Measurements from ENCODE around the gene HTR2B.
"Not testable (repeated sequence)": the region's sequence is repeated elsewhere in the genome, so short reads cannot be mapped to it uniquely, and the experiment has no call there.

Gene HTR2B

GRCh38 chr2:231124838-231125568, at the start of gene HTR2B:
Gene HTR2B (minus strand): TSS chr2:231125042. CDS start chr2:231123764, 1,278 bp downstream.
- no peak for DNase-seq (ENCODE audit: low read depth in 2 of 2)

DNA sequence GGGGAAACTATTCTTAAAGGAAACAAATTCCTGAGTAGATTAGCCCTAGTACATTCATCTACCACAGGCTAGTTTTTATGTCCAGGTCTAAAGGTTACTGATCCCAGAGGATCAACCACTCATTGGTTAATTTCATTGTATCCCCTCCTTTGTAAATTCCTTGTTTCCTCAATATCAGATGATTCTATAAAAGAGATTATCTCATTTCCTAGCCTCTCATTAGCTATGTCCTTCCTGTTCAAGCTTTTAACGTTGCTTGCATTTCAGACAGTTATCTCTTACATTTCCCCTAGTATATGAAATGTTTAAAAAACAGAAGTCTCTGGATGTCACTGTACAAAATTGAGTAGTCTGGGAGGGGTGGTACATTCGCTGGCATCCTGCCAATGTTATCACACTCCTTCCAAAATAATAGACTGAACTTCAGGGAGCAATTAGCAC, 49.4 kb upstream of the HTR2B start:
- no peak for DNase-seq (ENCODE audit: low read depth in 2 of 2)

DNA sequence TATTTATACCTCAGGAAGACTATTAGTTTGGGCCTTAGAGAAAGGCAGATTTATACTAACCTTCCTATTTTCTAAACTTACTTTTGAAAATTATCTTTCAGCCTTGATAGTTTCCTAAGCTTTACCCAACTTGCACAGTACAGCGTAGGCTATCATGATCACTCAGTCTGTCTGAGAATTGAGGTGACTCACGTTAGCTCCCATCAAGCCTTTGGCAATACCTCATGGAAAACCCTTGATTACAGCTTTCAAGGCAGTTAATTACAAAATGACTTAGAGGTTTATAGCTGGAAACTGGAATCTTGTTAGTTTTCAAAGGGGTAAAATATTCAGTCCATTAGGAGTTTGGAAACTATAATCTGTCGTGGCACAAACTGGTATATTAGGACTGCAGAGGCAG, 47.2 kb upstream of the HTR2B start:
- no peak for DNase-seq (ENCODE audit: low read depth in 2 of 2)

DNA sequence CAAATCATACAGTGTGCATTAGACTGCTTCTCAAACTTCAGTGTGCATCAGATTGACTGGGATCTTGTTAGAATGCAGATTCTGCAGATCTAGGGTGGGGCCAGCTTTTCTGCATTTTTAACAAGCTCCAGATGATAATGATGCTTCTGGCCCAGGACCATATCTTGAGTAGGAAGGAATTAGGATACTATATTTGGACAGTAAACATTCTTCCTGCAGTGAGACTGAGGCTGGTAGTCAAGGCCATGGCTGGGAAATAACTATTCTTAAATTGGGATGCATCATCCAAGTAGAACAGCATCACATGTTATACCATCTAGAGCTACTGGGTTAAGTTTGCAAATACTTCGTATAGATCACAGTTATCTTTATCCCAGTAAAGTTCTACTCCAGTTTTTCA, 45.2 kb upstream of the HTR2B start:
- DNase-seq (ENCODE audit: low read depth in 2 of 2): no peak

GRCh38 chr2:231169488-231169887, 44.6 kb upstream of the HTR2B start:
- DNase-seq (ENCODE audit: low read depth in 2 of 2): no peak

DNA sequence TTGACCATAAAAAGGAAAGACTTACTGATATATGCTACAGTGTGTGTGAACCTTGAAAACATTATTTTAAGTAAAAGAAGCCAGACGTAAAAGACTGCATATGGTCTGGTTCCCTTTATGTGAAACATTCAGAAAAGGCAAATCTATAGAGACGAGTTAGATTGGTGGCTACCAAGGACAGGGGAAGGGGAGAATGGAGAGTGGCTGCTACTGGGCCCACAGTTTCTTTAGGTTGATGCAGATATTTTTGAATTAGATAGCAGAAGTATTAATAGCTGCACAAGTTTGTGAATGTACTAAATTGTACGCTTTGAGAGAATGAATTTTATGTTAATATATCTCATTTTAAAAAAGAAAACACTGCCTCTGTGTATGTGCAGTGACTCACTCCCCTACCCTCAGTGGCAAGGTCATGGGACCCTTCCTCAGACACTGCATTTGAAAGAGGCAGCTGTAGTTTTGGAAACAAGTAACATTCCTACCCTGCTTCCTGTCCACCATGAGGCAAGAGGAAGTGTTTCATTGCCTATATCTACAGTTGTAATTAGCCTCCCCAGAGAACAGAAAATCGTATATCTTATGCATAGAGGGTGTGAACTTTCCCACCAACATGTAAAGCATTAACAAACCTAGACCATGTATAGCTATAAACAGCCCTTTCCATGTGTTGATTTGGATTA, 43.8 kb upstream of the HTR2B start:
- DNase-seq (ENCODE audit: low read depth in 2 of 2): no peak

DNA sequence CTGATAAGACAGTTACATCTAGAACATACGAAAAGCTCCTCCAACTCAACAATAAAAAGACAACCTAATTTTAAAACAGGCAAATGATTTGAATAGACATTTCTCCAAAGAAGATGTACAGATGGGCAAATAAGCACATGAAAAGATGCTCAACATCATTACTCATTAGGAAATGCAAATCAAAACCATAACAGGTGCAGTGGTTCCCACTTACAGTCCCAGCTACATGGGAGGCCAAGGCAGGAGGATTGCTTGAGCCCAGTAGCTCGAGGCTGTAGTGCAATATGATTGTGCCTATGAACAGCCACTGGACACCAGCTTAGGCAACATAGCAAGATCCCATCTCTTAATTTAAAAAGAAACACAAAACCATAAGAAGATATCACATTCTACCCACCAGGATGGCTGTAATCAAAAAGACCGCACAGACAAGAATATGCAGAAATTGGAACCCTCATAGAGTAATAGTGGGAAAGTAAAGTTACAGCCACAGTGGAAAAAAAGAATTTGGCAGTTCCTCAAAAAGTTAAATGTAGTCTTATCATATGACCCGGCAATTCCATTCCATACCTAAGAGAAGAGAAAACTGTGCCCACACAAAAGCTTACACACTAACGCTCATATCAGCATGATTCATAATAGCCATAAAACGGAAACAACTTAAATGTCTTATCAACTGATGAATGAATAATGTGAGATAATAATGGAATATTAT, 43.1 kb upstream of the HTR2B start:
- no peak for DNase-seq (ENCODE audit: low read depth in 2 of 2)

DNA sequence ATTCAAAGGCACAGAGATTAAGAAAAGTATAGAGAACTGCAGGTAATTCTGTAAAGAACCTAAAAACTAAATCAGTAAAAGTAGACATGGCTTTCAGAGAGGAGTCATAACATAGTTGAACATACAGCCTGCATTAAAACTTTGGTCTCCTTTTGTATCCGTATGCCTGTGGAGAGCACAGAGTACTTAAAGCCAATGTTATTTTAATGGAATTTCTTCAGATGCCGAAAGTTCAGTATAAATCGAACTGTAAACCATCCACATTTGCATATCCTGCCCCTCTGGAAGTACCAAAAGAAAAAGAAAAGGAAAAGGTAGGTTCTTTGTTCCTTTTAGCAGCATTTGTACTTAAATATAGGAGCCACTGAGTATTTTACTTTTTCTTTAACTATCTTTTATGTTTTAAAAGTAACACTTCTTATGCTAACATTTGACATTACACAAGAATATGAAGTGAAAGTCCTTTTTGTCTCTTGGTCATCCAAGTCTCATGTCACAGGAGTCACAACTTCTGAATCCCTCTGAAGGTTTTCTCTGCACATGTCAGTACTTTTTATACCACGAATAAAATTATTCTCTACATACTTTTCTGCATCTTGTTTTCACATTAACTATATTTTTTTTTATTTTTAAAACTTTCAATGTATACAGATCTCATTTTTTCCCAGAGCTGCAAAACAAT, 38.7 kb upstream of the HTR2B start:
- no peak for DNase-seq (ENCODE audit: low read depth in 2 of 2)

DNA sequence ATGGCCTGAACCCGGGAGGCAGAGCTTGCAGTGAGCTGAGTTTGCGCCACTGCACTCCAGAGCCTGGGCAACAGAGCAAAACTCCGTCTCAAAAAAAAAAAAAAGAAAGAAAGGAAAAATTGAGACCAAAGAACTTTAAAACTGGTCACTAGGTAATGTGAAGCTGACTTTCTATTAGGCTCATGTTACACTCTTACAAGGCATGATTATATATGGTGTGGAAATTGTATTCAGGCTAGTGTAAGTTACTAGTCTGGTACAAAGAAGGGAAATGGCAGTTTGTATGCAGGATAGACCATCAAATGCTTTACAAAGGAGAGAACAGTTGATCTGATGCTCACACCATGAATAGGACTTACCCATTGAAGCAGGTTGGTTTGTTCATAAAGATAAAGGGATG, 38.2 kb upstream of the HTR2B start:
- no peak for DNase-seq (ENCODE audit: low read depth in 2 of 2)

- DNase-seq (ENCODE audit: low read depth in 2 of 2): no peak
Observed at GRCh38 chr2:231161877-231162329, 37.1 kb upstream of the HTR2B start.

- no peak for DNase-seq (ENCODE audit: low read depth in 2 of 2)
Observed at GRCh38 chr2:231161252-231161839, 36.5 kb upstream of the HTR2B start.

DNA sequence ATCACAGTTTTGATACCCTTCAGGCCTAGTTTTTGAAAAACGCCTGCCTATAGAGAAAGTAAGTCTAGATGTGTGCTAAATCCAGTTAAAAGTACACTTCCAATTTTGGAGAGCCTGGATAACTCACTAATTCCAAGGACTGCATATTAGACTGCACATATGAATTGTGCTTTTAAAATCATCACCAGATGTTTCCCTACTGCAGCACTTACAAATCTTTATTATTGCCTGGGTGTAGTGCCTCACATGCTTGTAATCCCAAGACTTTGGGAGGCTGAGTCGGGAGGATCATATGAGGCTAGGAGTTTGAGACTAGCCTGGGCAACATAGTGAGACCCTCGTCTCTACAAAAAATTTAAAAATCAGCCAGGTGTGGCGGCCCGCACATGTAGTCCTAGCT, 35.9 kb upstream of the HTR2B start:
- no peak for DNase-seq (ENCODE audit: low read depth in 2 of 2)

GRCh38 chr2:231159306-231159705, 34.5 kb upstream of the HTR2B start:
- DNase-seq (ENCODE audit: low read depth in 2 of 2): no peak

GRCh38 chr2:231152800-231153557, 28.1 kb upstream of the HTR2B start:
- no peak for DNase-seq (ENCODE audit: low read depth in 2 of 2)

GRCh38 chr2:231146665-231147064, 21.8 kb upstream of the HTR2B start:
- DNase-seq (ENCODE audit: low read depth in 2 of 2): no peak

GRCh38 chr2:231144896-231145295, 20.1 kb upstream of the HTR2B start:
- DNase-seq (ENCODE audit: low read depth in 2 of 2): no peak

- not testable (repeated sequence) for DNase-seq (ENCODE audit: low read depth in 2 of 2)
Observed at GRCh38 chr2:231140808-231141207, 16.0 kb upstream of the HTR2B start.

- DNase-seq (ENCODE audit: low read depth in 2 of 2): no peak
Observed at GRCh38 chr2:231139796-231140195, 15.0 kb upstream of the HTR2B start.

DNA sequence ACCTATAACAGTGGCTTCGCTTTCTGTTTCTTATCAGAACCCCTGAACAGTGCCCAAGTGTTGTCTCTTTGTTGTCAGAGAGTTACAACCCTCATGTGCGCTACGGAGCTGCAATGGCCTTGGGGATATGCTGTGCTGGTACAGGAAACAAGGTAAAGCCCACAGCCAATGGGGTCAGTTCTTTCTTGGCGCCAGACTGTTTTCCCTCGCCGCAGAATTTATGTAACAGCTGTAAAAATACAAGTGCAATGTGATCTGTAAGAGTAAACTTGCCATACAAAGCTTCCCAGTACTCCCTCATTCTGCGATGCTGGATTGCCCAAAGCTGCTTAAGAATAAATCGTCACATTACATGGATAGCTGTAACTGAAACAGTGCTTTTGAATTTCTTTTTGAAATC, 13.9 kb upstream of the HTR2B start:
- DNase-seq (ENCODE audit: low read depth in 2 of 2): no peak

GRCh38 chr2:231134910-231135655, 10.2 kb upstream of the HTR2B start:
- no peak for DNase-seq (ENCODE audit: low read depth in 2 of 2)
